ENCODE data around the gene LYRM4. TPM values are rescaled to one million over a fixed set of nuclear protein-coding genes. Genes with fewer than 3 reads are reported as not detected.

The LYRM4 gene
- total RNA-seq, 1 donor from 2014 or later, result 39.0 TPM

DNA sequence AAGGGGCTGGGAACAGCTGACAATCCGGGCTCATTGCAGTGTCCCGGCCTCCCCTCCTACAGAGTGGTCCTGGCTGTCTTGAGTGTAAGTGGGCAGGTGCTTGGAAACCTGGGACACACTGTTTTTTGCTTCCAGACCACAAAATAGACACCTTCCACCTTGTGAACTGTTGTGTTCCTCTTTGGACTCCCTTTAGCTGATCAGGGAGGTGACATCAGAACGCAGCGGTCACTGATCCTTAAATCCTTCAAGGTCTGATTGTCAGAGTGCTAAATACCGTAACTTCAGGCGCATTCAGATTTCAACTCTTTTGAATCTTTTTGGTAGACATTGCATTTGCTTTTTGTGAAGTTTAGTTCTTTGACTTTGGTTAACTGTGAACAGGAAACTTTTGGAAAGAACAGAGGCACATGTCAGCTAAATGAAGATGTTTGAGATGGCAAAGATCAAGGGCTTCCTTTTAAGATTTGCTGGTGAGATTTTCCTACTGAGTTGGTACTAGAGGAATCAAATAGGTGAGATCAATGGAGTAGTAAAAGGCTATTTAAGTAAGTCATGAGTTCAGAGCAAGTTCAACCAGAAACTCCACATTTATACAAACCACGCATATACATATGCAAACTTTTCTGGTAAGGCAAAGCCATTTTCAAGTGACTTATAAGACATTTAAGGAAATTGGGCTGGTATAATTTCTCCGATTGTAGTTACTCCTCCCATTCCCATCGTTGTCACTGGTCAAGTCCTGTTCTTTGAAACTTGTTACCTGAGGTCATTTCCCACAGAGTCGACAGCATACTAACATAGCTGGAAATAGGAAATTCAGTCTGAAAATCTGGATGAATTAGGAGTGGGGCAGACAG is 169.3 kb downstream of the LYRM4 start:
- Mint-ChIP-seq H3K27me3 (ENCODE audit: unreplicated experiment) (peaks cover 9% of the 10 kb centered on the region), H3K4me1 (ENCODE audit: unreplicated experiment) (peaks cover 26% of the 10 kb centered on the region), H3K27ac (ENCODE audit: unreplicated experiment) (no peak overlapping the region), H3K4me3 (ENCODE audit: unreplicated experiment) (no peak overlapping the region), H3K9me3 (ENCODE audit: unreplicated experiment) (no peaks in the 10 kb centered on the region), H3K36me3 (ENCODE audit: low read depth, unreplicated experiment) (no peaks in the 10 kb centered on the region)
- TF ChIP-seq, protein P1, sequence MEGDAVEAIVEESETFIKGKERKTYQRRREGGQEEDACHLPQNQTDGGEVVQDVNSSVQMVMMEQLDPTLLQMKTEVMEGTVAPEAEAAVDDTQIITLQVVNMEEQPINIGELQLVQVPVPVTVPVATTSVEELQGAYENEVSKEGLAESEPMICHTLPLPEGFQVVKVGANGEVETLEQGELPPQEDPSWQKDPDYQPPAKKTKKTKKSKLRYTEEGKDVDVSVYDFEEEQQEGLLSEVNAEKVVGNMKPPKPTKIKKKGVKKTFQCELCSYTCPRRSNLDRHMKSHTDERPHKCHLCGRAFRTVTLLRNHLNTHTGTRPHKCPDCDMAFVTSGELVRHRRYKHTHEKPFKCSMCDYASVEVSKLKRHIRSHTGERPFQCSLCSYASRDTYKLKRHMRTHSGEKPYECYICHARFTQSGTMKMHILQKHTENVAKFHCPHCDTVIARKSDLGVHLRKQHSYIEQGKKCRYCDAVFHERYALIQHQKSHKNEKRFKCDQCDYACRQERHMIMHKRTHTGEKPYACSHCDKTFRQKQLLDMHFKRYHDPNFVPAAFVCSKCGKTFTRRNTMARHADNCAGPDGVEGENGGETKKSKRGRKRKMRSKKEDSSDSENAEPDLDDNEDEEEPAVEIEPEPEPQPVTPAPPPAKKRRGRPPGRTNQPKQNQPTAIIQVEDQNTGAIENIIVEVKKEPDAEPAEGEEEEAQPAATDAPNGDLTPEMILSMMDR (IDR thresholded peaks at IDR 0.05; ENCODE audit: unreplicated experiment), result no peak
- DNase-seq (ENCODE audit: low spot score), result no peak

DNA sequence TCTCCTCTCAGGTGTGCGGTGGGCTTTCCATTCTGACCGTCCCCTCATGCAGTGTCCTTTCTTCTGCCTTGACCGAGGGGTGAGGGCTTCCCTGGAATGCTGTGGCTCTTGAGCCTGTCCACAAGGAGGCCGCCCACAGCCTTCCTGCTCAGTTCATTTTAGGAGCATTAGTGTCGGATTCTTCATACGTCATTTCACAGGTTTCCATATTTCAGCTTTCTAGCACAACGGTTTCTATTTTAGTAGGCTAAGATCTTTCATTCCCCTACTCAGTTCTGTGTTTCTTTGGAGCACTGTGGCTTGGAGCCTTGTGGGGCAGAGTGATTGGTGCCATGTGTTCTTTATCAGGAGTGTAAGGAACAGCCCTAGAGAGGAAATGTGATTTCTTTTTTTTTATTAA is 170.1 kb downstream of the LYRM4 start:
- Mint-ChIP-seq H3K9me3 (ENCODE audit: unreplicated experiment) (no peaks in the 10 kb centered on the region), H3K4me3 (ENCODE audit: unreplicated experiment) (no peak overlapping the region), H3K27me3 (ENCODE audit: unreplicated experiment) (peaks cover 10% of the 10 kb centered on the region), H3K36me3 (ENCODE audit: low read depth, unreplicated experiment) (no peaks in the 10 kb centered on the region), H3K27ac (ENCODE audit: unreplicated experiment) (no peak overlapping the region), H3K4me1 (ENCODE audit: unreplicated experiment) (peaks cover 26% of the 10 kb centered on the region)
- TF ChIP-seq, protein P1 (IDR thresholded peaks at IDR 0.05; ENCODE audit: unreplicated experiment), result no peak
- DNase-seq (ENCODE audit: low spot score), result no peak

DNA sequence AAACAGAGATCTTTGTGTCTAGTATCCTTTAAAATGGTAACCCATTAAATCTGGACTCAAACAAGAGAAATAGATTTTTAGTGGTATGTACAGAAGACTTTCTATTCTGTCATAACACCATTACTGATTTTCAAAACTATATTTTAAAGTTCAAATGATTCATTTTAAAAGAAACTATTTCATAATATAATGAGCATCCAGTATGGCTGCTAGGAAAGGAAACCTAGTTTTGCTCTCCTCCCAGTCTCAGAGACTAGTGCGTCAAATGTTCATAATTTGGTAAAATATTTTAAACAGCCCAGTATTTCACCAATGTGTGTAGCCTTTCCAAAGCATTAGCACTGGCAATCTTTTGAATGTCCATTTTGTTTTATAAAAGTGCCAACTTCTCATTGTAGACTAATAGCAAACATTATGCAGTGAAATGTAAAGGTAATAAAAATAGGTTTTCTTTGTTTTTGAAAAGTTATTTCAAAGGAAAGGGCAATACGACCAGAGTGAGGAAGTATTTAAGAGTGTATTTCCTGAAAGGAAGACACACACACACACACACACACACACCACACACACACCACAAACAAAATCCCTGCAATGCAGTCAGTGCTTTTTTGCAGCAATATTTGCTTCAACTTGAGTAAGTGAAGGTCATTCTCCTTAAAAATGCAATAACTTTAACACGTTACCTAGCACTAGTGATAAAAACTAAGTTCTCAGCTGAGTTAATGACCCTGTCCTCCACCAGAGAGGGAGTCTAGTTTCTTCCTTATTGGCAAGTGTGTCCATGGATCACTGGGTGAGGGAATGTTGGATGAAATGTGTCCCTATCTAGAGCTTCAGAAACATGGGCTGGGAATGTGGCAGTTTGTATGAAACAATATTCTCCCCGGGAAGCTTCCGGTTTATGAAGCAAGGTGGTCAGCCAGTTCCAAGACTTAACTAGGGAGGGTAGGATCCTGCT is 171.0 kb downstream of the LYRM4 start:
- no peak overlapping the region for H3K27ac Mint-ChIP-seq (ENCODE audit: unreplicated experiment)
- no peaks in the 10 kb centered on the region for H3K36me3 Mint-ChIP-seq (ENCODE audit: low read depth, unreplicated experiment)
- peaks cover 11% of the 10 kb centered on the region for H3K27me3 Mint-ChIP-seq (ENCODE audit: unreplicated experiment)
- peak overlapping the region; percentile 28 for H3K4me3 Mint-ChIP-seq (ENCODE audit: unreplicated experiment)
- peaks cover 26% of the 10 kb centered on the region for H3K4me1 Mint-ChIP-seq (ENCODE audit: unreplicated experiment)
- H3K9me3 Mint-ChIP-seq (ENCODE audit: unreplicated experiment), result no peaks in the 10 kb centered on the region
- DNase-seq (ENCODE audit: low spot score), result no peak
- TF ChIP-seq, protein P1 (IDR thresholded peaks at IDR 0.05; ENCODE audit: unreplicated experiment), result no peak

DNA sequence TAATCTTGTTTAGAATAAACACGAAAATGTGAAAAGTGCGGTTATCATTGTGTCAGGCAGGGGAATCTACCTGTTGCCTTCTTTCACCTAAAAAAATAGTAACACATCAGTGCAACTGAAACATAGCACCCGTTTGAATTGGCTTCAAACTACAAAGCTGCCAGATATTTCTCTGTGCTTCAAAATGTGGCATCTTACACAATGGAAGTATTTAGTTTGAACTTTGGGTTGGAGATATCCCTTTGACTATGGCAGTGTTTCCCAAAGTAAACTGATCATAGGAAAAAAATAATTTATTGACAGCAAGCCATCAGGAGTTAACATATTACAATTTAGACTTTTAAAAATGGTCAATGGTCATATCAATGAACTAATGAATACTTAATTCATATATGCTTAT is 172.0 kb downstream of the LYRM4 start:
- H3K36me3 Mint-ChIP-seq (ENCODE audit: low read depth, unreplicated experiment), result no peaks in the 10 kb centered on the region
- H3K27me3 Mint-ChIP-seq (ENCODE audit: unreplicated experiment), result peaks cover 16% of the 10 kb centered on the region
- TF ChIP-seq, protein P1 (IDR thresholded peaks at IDR 0.05; ENCODE audit: unreplicated experiment), result no peak
- peaks cover 26% of the 10 kb centered on the region for H3K4me1 Mint-ChIP-seq (ENCODE audit: unreplicated experiment)
- H3K27ac Mint-ChIP-seq (ENCODE audit: unreplicated experiment), result no peak overlapping the region
- DNase-seq (ENCODE audit: low spot score), result no peak
- no peaks in the 10 kb centered on the region for H3K9me3 Mint-ChIP-seq (ENCODE audit: unreplicated experiment)
- H3K4me3 Mint-ChIP-seq (ENCODE audit: unreplicated experiment), result no peak overlapping the region
